Caco-2 (cell line): ENCODE measurements around the gene RNU7-1. TPM values are rescaled to one million over a fixed set of nuclear protein-coding genes. Genes with fewer than 3 reads are reported as not detected.

ENCODE experiments used
- BruUV-seq: library from RNA; stranded (reverse); fragments of 400-500 nt; replicated peaks from 2 replicates; lab custom pipeline; 2021; lab: Mats Ljungman, UMichigan
- CTCF ChIA-PET: fragments of 300-600 bp; sonication (Branson Sonifier 250); formaldehyde crosslinking; loops from one replicate; lab custom pipeline; 2022; ENCODE audit warnings: antibody characterized with exemption; lab: Charles Lee
- POLR2A ChIA-PET: fragments of 300-600 bp; sonication (Branson Sonifier 250); formaldehyde crosslinking; loops from one replicate; lab custom pipeline; 2022; ENCODE audit warnings: antibody characterized with exemption; lab: Charles Lee
- DNase-seq, 2 experiments: peaks; one replicate each; pipeline versions ENCODE4 v3.0.0 to v3.0.0-alpha.2; 2020 to 2022
- H3K27me3 ChIP-seq: replicated peaks from 2 replicates; pipeline ENCODE4 v1.6.0; 2011; ENCODE audit warnings: low read length; ENCODE audit not compliant: control insufficient read depth, insufficient read depth
- H3K36me3 ChIP-seq: 2 replicates; pipeline ENCODE4 v1.5.1; 2011; ENCODE audit warnings: low read length; ENCODE audit not compliant: control insufficient read depth, insufficient read depth
- H3K4me1 ChIP-seq: fragments of 250-450 bp; sonication (Bioruptor Pico); 2 replicates; pipeline ENCODE4 v1.5.1; 2020; ENCODE audit warnings: mild to moderate bottlenecking
- H3K4me3 ChIP-seq: 2 replicates; pipeline ENCODE4 v1.5.1; 2011; ENCODE audit warnings: low read depth, mild to moderate bottlenecking, control low read depth, low read length
- H3K9me3 ChIP-seq: fragments of 250-450 bp; sonication (Bioruptor Pico); 2 replicates; pipeline ENCODE4 v1.5.1; 2020; ENCODE audit warnings: mild to moderate bottlenecking, moderate library complexity
- H3K27ac Mint-ChIP-seq: one replicate; pipeline ENCODE4 v1.8.0; 2022; ENCODE audit warnings: mixed read lengths; ENCODE audit not compliant: unreplicated experiment
- H3K27me3 Mint-ChIP-seq: one replicate; pipeline ENCODE4 v1.8.0; 2022; ENCODE audit warnings: mixed read lengths; ENCODE audit not compliant: insufficient read depth, unreplicated experiment
- H3K36me3 Mint-ChIP-seq: one replicate; pipeline ENCODE4 v1.8.0; 2022; ENCODE audit warnings: mild to moderate bottlenecking, mixed read lengths; ENCODE audit not compliant: insufficient read depth, unreplicated experiment
- H3K4me1 Mint-ChIP-seq: one replicate; pipeline ENCODE4 v1.8.0; 2022; ENCODE audit warnings: low read depth, mixed read lengths; ENCODE audit not compliant: unreplicated experiment
- H3K4me3 Mint-ChIP-seq: one replicate; pipeline ENCODE4 v1.8.0; 2022; ENCODE audit warnings: mild to moderate bottlenecking, moderate library complexity, mixed read lengths; ENCODE audit not compliant: unreplicated experiment
- H3K9me3 Mint-ChIP-seq: one replicate; pipeline ENCODE4 v1.8.0; 2022; ENCODE audit warnings: mixed read lengths; ENCODE audit not compliant: unreplicated experiment
- CTCF ChIP-seq, 2 experiments: fragments of 200-600 bp in 1 of 2; IDR thresholded peaks; 1 replicate in 1 of 2; 2 replicates in 1 of 2; pipeline versions ENCODE4 v1.5.1 to v1.8.0; 2011 to 2022; ENCODE audit warnings: antibody characterized with exemption in 1 of 2, control low read depth in 1 of 2, inconsistent platforms in 1 of 2, low read depth in 1 of 2, low read length in 1 of 2, mild to moderate bottlenecking in 1 of 2, moderate library complexity in 1 of 2; ENCODE audit not compliant: insufficient read depth in 1 of 2, severe bottlenecking in 1 of 2, unreplicated experiment in 1 of 2
- intact Hi-C: fragments of 100-400 bp; cut with micrococcal nuclease; formaldehyde crosslinking; loops from one replicate; pipeline ENCODE4 v1.10.0; 2022; ENCODE audit not compliant: unreplicated experiment
- total RNA-seq: library from RNA; stranded (reverse); gene quantifications from 2 replicates; pipeline ENCODE4 v1.2.3, GENCODE V29; 2022

RNU7-1 gene
- total RNA-seq, 1 experiment from 2014 or later: not detected

DNA sequence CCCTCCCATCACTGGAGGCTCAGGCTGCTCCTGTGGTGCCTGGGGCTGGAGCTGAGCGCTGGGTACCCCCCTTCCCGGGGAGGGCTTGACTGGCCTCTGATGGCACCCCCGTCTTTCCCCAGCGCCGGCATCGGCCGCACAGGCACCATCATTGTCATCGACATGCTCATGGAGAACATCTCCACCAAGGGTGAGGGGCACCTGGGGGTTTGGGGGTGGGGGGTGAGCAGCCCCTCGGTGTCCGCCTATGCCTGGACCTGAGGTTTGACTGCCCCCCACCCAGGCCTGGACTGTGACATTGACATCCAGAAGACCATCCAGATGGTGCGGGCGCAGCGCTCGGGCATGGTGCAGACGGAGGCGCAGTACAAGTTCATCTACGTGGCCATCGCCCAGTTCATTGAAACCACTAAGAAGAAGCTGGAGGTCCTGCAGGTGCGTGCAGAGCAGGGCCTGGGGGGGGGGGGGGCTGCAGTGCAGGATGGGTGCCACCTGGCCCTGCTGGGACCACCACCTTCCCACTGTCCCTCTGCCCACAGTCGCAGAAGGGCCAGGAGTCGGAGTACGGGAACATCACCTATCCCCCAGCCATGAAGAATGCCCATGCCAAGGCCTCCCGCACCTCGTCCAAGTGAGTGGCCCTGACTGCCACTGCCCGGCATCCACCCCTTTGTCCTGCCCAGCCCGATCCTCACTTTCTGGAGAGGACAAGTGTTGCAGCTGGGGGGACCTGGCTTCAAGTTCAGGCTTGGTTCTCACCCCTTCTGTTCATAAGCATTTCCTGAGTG, 16.4 kb downstream of the RNU7-1 start:
- Mint-ChIP-seq H3K9me3 (no peaks in the 10 kb centered on the region), H3K4me1 (peaks cover 21% of the 10 kb centered on the region), H3K27me3 (no peaks in the 10 kb centered on the region), H3K4me3 (peak overlapping the region; percentile 45), H3K27ac (peak overlapping the region; percentile 93), H3K36me3 (peaks cover 36% of the 10 kb centered on the region)
- no peak for TF ChIP-seq CTCF (IDR thresholded peaks at IDR 0.05; ENCODE audit: insufficient read depth in 1 of 2, low read depth in 1 of 2, low read length in 1 of 2, severe bottlenecking in 1 of 2, unreplicated experiment in 1 of 2)
- Histone ChIP-seq H3K36me3 (no peaks in the 10 kb centered on the region), H3K27me3 (no peaks in the 10 kb centered on the region), H3K9me3 (no peaks in the 10 kb centered on the region), H3K4me3 (no peak overlapping the region), H3K4me1 (peaks cover 28% of the 10 kb centered on the region)
- POLR2A ChIA-PET: interaction anchor here (9.3 kb wide), 1 partner anchor 15 kb away, joined by 237 read pairs; the partner anchor contains the start of genes C12orf57 and RNU7-1
- intact Hi-C loops: loop anchor here (5.0 kb wide), 1 partner anchor 132 kb away; the partner anchor contains the start of gene C1R
- BruUV-seq: no TSS peak
- CTCF ChIA-PET: interaction anchor here (0.7 to 8.6 kb wide), 5 partner anchors 11 to 91 kb away, joined by 3 to 241 read pairs (median 8); partner anchors contain the start of genes C12orf57, RNU7-1 and SPSB2
- no peak for DNase-seq

DNA sequence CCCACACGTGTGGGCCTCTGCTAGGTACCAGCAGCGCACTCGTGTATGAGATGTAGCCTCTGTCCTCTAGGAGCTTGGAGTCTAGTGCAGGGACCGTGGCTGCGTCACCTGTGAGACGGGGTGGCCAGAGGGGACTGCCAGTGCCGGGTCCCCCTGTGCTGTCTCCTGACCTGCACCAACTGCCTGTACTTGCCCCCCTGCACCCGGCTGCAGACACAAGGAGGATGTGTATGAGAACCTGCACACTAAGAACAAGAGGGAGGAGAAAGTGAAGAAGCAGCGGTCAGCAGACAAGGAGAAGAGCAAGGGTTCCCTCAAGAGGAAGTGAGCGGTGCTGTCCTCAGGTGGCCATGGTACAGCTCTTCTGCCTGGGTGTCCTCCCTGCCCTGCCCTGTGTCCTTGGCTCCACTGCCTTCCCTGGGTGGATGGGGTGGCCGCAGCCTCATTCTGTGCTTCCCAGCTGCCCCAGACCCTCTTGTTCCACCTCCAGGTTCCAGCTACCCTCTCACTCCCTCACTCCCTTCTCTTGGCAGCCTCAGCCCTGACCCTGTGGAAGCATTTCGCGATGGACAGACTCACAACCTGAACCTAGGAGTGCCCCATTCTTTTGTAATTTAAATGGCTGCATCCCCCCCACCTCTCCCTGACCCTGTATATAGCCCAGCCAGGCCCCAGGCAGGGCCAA, 17.1 kb downstream of the RNU7-1 start:
- no peaks in the 10 kb centered on the region for H3K9me3 Mint-ChIP-seq
- no peak for DNase-seq

More for the DNA sequence above, 17.1 kb downstream of the RNU7-1 start:
- H3K36me3 ChIP-seq: 0 out of 2 replicates have a peak, but pooled peaks cover under 1% of the 10 kb centered on the region
- POLR2A ChIA-PET: interaction anchor here (0.5 to 9.3 kb wide), 3 partner anchors 15 to 148 kb away, joined by 3 to 237 read pairs (median 3); partner anchors contain the start of genes C12orf57 and RNU7-1
- H3K4me1 ChIP-seq: peaks cover 35% of the 10 kb centered on the region
- H3K27me3 Mint-ChIP-seq: no peaks in the 10 kb centered on the region
- H3K4me3 ChIP-seq: no peak overlapping the region
- TF ChIP-seq CTCF (IDR thresholded peaks at IDR 0.05; ENCODE audit: insufficient read depth in 1 of 2, low read depth in 1 of 2, low read length in 1 of 2, severe bottlenecking in 1 of 2, unreplicated experiment in 1 of 2): peak in 1 of 2 experiments; percentile 35
- no peaks in the 10 kb centered on the region for H3K27me3 ChIP-seq
- no peaks in the 10 kb centered on the region for H3K9me3 ChIP-seq
- H3K4me3 Mint-ChIP-seq: peak overlapping the region; percentile 45
- peak overlapping the region; percentile 93 for H3K27ac Mint-ChIP-seq
- peaks cover 28% of the 10 kb centered on the region for H3K4me1 Mint-ChIP-seq
- CTCF ChIA-PET: interaction anchor here (0.7 to 8.6 kb wide), 5 partner anchors 11 to 91 kb away, joined by 3 to 241 read pairs (median 8); partner anchors contain the start of genes C12orf57, RNU7-1 and SPSB2
- BruUV-seq: no TSS peak
- intact Hi-C loops: loop anchor here (5.0 kb wide), 1 partner anchor 132 kb away; the partner anchor contains the start of gene C1R
- peaks cover 43% of the 10 kb centered on the region for H3K36me3 Mint-ChIP-seq
